ENCODE results near the gene NDUFAF7. TPM values are rescaled to one million over a fixed set of nuclear protein-coding genes. Genes with fewer than 3 reads are reported as not detected.
"Not testable (repeated sequence)": the region's sequence is repeated elsewhere in the genome, so short reads cannot be mapped to it uniquely, and the experiment has no call there.

The NDUFAF7 gene
- polyA plus RNA-seq, 1 donor (not counting 4 experiments of a cell fraction or from before 2014, with no cell fraction given) = 27.7 TPM

DNA sequence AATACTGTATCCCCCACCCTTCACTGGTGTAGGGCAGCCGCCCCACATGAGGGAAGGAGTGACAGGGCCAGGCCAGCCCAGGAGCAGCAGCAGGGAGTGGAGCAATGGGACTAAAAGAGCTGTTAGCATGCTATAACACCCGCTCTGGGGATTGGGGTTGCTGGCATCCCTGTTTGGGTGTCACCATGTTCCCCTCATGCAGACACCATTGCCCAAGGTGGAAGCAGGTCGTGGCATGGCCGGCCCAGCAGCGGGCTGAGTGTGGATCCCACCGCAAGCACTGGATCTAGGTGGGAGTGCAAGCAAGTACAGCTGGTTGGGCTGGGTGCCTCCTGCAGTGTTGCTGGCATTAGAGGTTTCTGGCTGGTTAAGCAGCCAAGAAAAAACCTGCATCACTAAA is 39.7 kb upstream of the NDUFAF7 start:
- TF ChIP-seq EZH2 (IDR thresholded peaks at IDR 0.05; ENCODE audit: low read length) = no peak
- TF ChIP-seq, protein P1, sequence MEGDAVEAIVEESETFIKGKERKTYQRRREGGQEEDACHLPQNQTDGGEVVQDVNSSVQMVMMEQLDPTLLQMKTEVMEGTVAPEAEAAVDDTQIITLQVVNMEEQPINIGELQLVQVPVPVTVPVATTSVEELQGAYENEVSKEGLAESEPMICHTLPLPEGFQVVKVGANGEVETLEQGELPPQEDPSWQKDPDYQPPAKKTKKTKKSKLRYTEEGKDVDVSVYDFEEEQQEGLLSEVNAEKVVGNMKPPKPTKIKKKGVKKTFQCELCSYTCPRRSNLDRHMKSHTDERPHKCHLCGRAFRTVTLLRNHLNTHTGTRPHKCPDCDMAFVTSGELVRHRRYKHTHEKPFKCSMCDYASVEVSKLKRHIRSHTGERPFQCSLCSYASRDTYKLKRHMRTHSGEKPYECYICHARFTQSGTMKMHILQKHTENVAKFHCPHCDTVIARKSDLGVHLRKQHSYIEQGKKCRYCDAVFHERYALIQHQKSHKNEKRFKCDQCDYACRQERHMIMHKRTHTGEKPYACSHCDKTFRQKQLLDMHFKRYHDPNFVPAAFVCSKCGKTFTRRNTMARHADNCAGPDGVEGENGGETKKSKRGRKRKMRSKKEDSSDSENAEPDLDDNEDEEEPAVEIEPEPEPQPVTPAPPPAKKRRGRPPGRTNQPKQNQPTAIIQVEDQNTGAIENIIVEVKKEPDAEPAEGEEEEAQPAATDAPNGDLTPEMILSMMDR (optimal IDR thresholded peaks at IDR 0.05 in 1 of 3, IDR thresholded peaks at IDR 0.05 in 1 of 3, conservative IDR thresholded peaks at IDR 0.05 in 1 of 3; ENCODE audit: extremely low read depth in 1 of 3, insufficient read depth in 2 of 3, low read length in 3 of 3) = no peak
- Histone ChIP-seq H4K20me1 (ENCODE audit: control insufficient read depth, extremely low read depth, insufficient read depth, low read length) (no peaks in the 10 kb centered on the region), H2AFZ (ENCODE audit: control insufficient read depth, low read length) (no peak overlapping the region), H3K9me1 (ENCODE audit: control insufficient read depth, extremely low read depth, insufficient read depth, low read length) (no peaks in the 10 kb centered on the region), H3K4me1 (ENCODE audit: control insufficient read depth, extremely low read depth, insufficient read depth, low read length) (peaks cover 17% of the 10 kb centered on the region), H3K9ac (ENCODE audit: control insufficient read depth, extremely low read depth, insufficient read depth, low read length) (no peak overlapping the region), H3K36me3 (ENCODE audit: control insufficient read depth in 2 of 2, extremely low read depth in 1 of 2, insufficient read depth in 2 of 2, low read length in 2 of 2) (no peaks in the 10 kb centered on the region), H3K79me2 (ENCODE audit: control insufficient read depth, insufficient read depth, low read length) (peaks cover under 1% of the 10 kb centered on the region), H3K27me3 (ENCODE audit: control insufficient read depth, extremely low read depth, insufficient read depth, low read length) (no peaks in the 10 kb centered on the region), H3K27ac (ENCODE audit: control insufficient read depth, insufficient read depth, low read length) (no peak overlapping the region), H3K9me3 (ENCODE audit: control insufficient read depth, low read depth, low read length) (no peaks in the 10 kb centered on the region), H3K4me2 (ENCODE audit: control insufficient read depth, extremely low read depth, insufficient read depth, low read depth, low read length) (no peak overlapping the region), H3K4me3 (ENCODE audit: control insufficient read depth in 2 of 3, extremely low read depth in 1 of 3, insufficient read depth in 2 of 3, low read depth in 1 of 3, low read length in 3 of 3) (no peak overlapping the region)
- dilution Hi-C loops (cut with MboI; ENCODE audit: extremely low pct_ligation_motif_present, low sequenced_read_pairs) = no loop called here
- no peak for FAIRE-seq
- DNase-seq (ENCODE audit: low read depth, low spot score) = no peak

- H2AFZ ChIP-seq (ENCODE audit: control insufficient read depth, low read length) = no peak overlapping the region
- H3K9me1 ChIP-seq (ENCODE audit: control insufficient read depth, extremely low read depth, insufficient read depth, low read length) = no peaks in the 10 kb centered on the region
- H4K20me1 ChIP-seq (ENCODE audit: control insufficient read depth, extremely low read depth, insufficient read depth, low read length) = no peaks in the 10 kb centered on the region
- dilution Hi-C loops (cut with MboI; ENCODE audit: extremely low pct_ligation_motif_present, low sequenced_read_pairs) = no loop called here
- DNase-seq (ENCODE audit: low read depth, low spot score) (no peak), FAIRE-seq (no peak)
- H3K4me2 ChIP-seq (ENCODE audit: control insufficient read depth, extremely low read depth, insufficient read depth, low read depth, low read length) = no peak overlapping the region
- no peak overlapping the region for H3K4me3 ChIP-seq (ENCODE audit: control insufficient read depth in 2 of 3, extremely low read depth in 1 of 3, insufficient read depth in 2 of 3, low read depth in 1 of 3, low read length in 3 of 3)
- H3K9ac ChIP-seq (ENCODE audit: control insufficient read depth, extremely low read depth, insufficient read depth, low read length) = no peak overlapping the region
- no peaks in the 10 kb centered on the region for H3K36me3 ChIP-seq (ENCODE audit: control insufficient read depth in 2 of 2, extremely low read depth in 1 of 2, insufficient read depth in 2 of 2, low read length in 2 of 2)
- no peak for TF ChIP-seq EZH2 (IDR thresholded peaks at IDR 0.05; ENCODE audit: low read length)
- TF ChIP-seq, protein P1 (optimal IDR thresholded peaks at IDR 0.05 in 1 of 3, IDR thresholded peaks at IDR 0.05 in 1 of 3, conservative IDR thresholded peaks at IDR 0.05 in 1 of 3; ENCODE audit: extremely low read depth in 1 of 3, insufficient read depth in 2 of 3, low read length in 3 of 3) = no peak
- peaks cover 22% of the 10 kb centered on the region for H3K4me1 ChIP-seq (ENCODE audit: control insufficient read depth, extremely low read depth, insufficient read depth, low read length)
- no peaks in the 10 kb centered on the region for H3K27me3 ChIP-seq (ENCODE audit: control insufficient read depth, extremely low read depth, insufficient read depth, low read length)
- H3K9me3 ChIP-seq (ENCODE audit: control insufficient read depth, low read depth, low read length) = no peaks in the 10 kb centered on the region
- no peak overlapping the region for H3K27ac ChIP-seq (ENCODE audit: control insufficient read depth, insufficient read depth, low read length)
- peaks cover 9% of the 10 kb centered on the region for H3K79me2 ChIP-seq (ENCODE audit: control insufficient read depth, insufficient read depth, low read length)
These were observed 38.9 kb upstream of the NDUFAF7 start for GRCh38 chr2:37192551-37192950.

DNA sequence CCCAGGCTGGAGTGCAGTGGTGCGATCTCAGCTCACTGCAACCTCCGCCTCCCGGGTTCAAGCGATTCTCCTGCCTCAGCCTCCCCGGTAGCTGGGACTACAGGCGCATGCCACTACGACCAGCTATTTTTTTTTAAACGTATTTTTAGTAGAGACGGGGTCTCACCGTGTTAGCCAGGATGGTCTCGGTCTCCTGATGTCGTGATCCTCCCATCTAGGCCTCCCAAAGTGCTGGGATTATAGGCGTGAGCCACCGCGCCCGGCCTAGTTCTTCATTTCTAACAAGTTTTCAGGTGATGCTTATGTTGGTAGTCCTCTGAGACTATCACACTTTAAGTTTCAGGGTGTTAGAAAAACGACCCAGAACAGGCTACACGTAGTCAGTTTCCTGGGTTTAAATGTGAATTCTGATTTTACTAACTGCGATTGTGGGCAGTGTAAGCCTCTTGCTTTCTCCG is 35.6 kb upstream of the NDUFAF7 start:
- H3K36me3 ChIP-seq (ENCODE audit: control insufficient read depth in 2 of 2, extremely low read depth in 1 of 2, insufficient read depth in 2 of 2, low read length in 2 of 2); H3K4me1 ChIP-seq (ENCODE audit: control insufficient read depth, extremely low read depth, insufficient read depth, low read length); H4K20me1 ChIP-seq (ENCODE audit: control insufficient read depth, extremely low read depth, insufficient read depth, low read length); H3K9me1 ChIP-seq (ENCODE audit: control insufficient read depth, extremely low read depth, insufficient read depth, low read length); dilution Hi-C loops (cut with MboI; ENCODE audit: extremely low pct_ligation_motif_present, low sequenced_read_pairs); FAIRE-seq; DNase-seq (ENCODE audit: low read depth, low spot score); H3K27me3 ChIP-seq (ENCODE audit: control insufficient read depth, extremely low read depth, insufficient read depth, low read length); H3K9me3 ChIP-seq (ENCODE audit: control insufficient read depth, low read depth, low read length): not testable (repeated sequence)
- Histone ChIP-seq H3K9ac (ENCODE audit: control insufficient read depth, extremely low read depth, insufficient read depth, low read length) (peak overlapping the region; percentile 87), H3K4me2 (ENCODE audit: control insufficient read depth, extremely low read depth, insufficient read depth, low read depth, low read length) (peak overlapping the region; percentile 93), H3K79me2 (ENCODE audit: control insufficient read depth, insufficient read depth, low read length) (peaks cover 38% of the 10 kb centered on the region), H3K27ac (ENCODE audit: control insufficient read depth, insufficient read depth, low read length) (peak overlapping the region; percentile 78), H3K4me3 (ENCODE audit: control insufficient read depth in 2 of 3, extremely low read depth in 1 of 3, insufficient read depth in 2 of 3, low read depth in 1 of 3, low read length in 3 of 3) (peak overlapping the region; percentile 79 to 90 (median 85)), H2AFZ (ENCODE audit: control insufficient read depth, low read length) (peak overlapping the region; percentile 96)
